HG03108 (cell line): ENCODE measurements around the gene SEC62.
A peak's percentile ranks its signal among the peaks of the same experiment; 100 is the strongest.
"Not testable (repeated sequence)": the region's sequence is repeated elsewhere in the genome, so short reads cannot be mapped to it uniquely, and the experiment has no call there.

Experiments
- ATAC-seq: cut with Tn5 transposase; IDR thresholded peaks from one replicate; pipeline ENCODE4 v1.9.1; 2021; ENCODE audit warnings: moderate library complexity; ENCODE audit not compliant: unreplicated experiment

Gene SEC62

GRCh38 chr3:170012683-170013400 lies 46.2 kb downstream of the SEC62 start:
- ATAC-seq: no peak

- ATAC-seq: no peak
Observed at GRCh38 chr3:170016057-170016456, 49.5 kb downstream of the SEC62 start.

- not testable (repeated sequence) for ATAC-seq
Observed at GRCh38 chr3:170019306-170019705, 52.7 kb downstream of the SEC62 start.

- no peak for ATAC-seq
Observed at GRCh38 chr3:170021083-170021482, 54.5 kb downstream of the SEC62 start.

GRCh38 chr3:170022336-170022735 lies 55.7 kb downstream of the SEC62 start:
- ATAC-seq: no peak

- ATAC-seq: no peak
Observed at GRCh38 chr3:170023165-170023564, 56.6 kb downstream of the SEC62 start.

- no peak for ATAC-seq
Observed at GRCh38 chr3:170024581-170024980, 58.0 kb downstream of the SEC62 start.

GRCh38 chr3:170027233-170028102 lies 60.9 kb downstream of the SEC62 start:
- no peak for ATAC-seq

GRCh38 chr3:170033489-170033888 lies 66.9 kb downstream of the SEC62 start:
- no peak for ATAC-seq

GRCh38 chr3:170037463-170038433 lies 71.1 kb downstream of the SEC62 start, which contains the start of gene GPR160:
Gene GPR160 (plus strand): TSS chr3:170037995. CDS start chr3:170083973, 45,978 bp downstream.
- ATAC-seq: peak; percentile 90

GRCh38 chr3:170038434-170039110 lies 72.0 kb downstream of the SEC62 start:
- ATAC-seq: peak; percentile 17

GRCh38 chr3:170040418-170040817 lies 73.8 kb downstream of the SEC62 start:
- no peak for ATAC-seq

- no peak for ATAC-seq
Observed at GRCh38 chr3:170043506-170043905, 76.9 kb downstream of the SEC62 start.

GRCh38 chr3:170044271-170044670 lies 77.7 kb downstream of the SEC62 start:
- ATAC-seq: no peak

GRCh38 chr3:170044795-170045244 lies 78.2 kb downstream of the SEC62 start:
- peak; percentile 85 for ATAC-seq

- no peak for ATAC-seq
Observed at GRCh38 chr3:170046269-170047132, 79.9 kb downstream of the SEC62 start.

- no peak for ATAC-seq
Observed at GRCh38 chr3:170047133-170047404, 80.5 kb downstream of the SEC62 start.
